H1 (cell line): ENCODE results near the gene KRT81. TPM values are rescaled to one million over a fixed set of nuclear protein-coding genes. Genes with fewer than 3 reads are reported as not detected.
"Not testable (repeated sequence)": the region's sequence is repeated elsewhere in the genome, so short reads cannot be mapped to it uniquely, and the experiment has no call there.

Source experiments
- CTCF ChIA-PET: fragments of 300-600 bp; sonication (Branson Sonifier 250); formaldehyde crosslinking; loops from one replicate; lab custom pipeline; 2021; ENCODE audit not compliant: partially characterized antibody; lab: Charles Lee
- POLR2A ChIA-PET: fragments of 300-600 bp; sonication (Branson Sonifier 250); formaldehyde crosslinking; loops from one replicate; lab custom pipeline; 2021; ENCODE audit warnings: inconsistent platforms; ENCODE audit not compliant: partially characterized antibody; lab: Charles Lee
- DNase-seq, 2 experiments: peaks; one replicate each; pipeline versions ENCODE4 v3.0.0 to v3.0.0-alpha.2; 2010 to 2022; ENCODE audit warnings: low spot score in 2 of 2, low read depth in 1 of 2, mixed read lengths in 1 of 2
- FAIRE-seq: peaks from 2 replicates; lab custom pipeline; 2011; peaks lifted over from hg19 to GRCh38; lab: Jason Lieb, UNC
- H2AFZ ChIP-seq: 2 replicates; pipeline ENCODE4 v1.8.1; 2012; ENCODE audit warnings: low read length, inconsistent platforms
- H2AK5ac ChIP-seq: 2 replicates; pipeline ENCODE4 v1.6.1; 2013; ENCODE audit warnings: low read depth, low read length
- H2BK120ac ChIP-seq: replicated peaks from 2 replicates; pipeline ENCODE3; 2013; ENCODE audit warnings: low read depth, low read length, inconsistent platforms
- H2BK12ac ChIP-seq: 2 replicates; pipeline ENCODE4 v1.6.1; 2013; ENCODE audit warnings: low read depth, low read length
- H2BK15ac ChIP-seq: 2 replicates; pipeline ENCODE4 v1.6.1; 2013; ENCODE audit warnings: low read length
- H2BK20ac ChIP-seq: 2 replicates; pipeline ENCODE4 v1.6.1; 2013; ENCODE audit warnings: low read length
- H2BK5ac ChIP-seq: 2 replicates; pipeline ENCODE4 v1.6.1; 2013; ENCODE audit warnings: low read depth, low read length
- H3K14ac ChIP-seq: 2 replicates; pipeline ENCODE4 v1.6.1; 2013; ENCODE audit warnings: inconsistent platforms; ENCODE audit not compliant: insufficient read length
- H3K18ac ChIP-seq: 2 replicates; pipeline ENCODE4 v1.6.1; 2013; ENCODE audit warnings: low read length; ENCODE audit errors: extremely low read depth
- H3K23ac ChIP-seq: 2 replicates; pipeline ENCODE4 v1.6.1; 2013; ENCODE audit warnings: inconsistent platforms; ENCODE audit not compliant: insufficient read length
- H3K23me2 ChIP-seq: 2 replicates; pipeline ENCODE4 v1.6.1; 2013; ENCODE audit warnings: low read depth, low read length
- H3K27ac ChIP-seq: 2 replicates; pipeline ENCODE4 v1.6.1; 2011; ENCODE audit warnings: low read depth, low read length, inconsistent platforms
- H3K27me3 ChIP-seq, 4 experiments: replicated peaks in 1 of 4; 1 replicate in 1 of 4; 2 replicates in 3 of 4; pipeline versions ENCODE4 v1.6.1 to v1.8.1; 2011 to 2013; ENCODE audit warnings: low read length in 3 of 4, mild to moderate bottlenecking in 3 of 4, inconsistent platforms in 2 of 4, mixed read lengths in 2 of 4, moderate library complexity in 1 of 4; ENCODE audit not compliant: control insufficient read depth in 3 of 4, insufficient read depth in 3 of 4; ENCODE audit errors: extremely low read depth in 1 of 4
- H3K36me3 ChIP-seq, 4 experiments: 2 replicates each; pipeline versions ENCODE4 v1.6.1 to v1.8.1; 2011 to 2013; ENCODE audit warnings: mild to moderate bottlenecking in 4 of 4, low read length in 3 of 4, moderate library complexity in 2 of 4, control low read depth in 1 of 4, inconsistent platforms in 1 of 4; ENCODE audit not compliant: insufficient read depth in 4 of 4, control insufficient read depth in 2 of 4
- H3K4ac ChIP-seq: replicated peaks from 2 replicates; pipeline ENCODE3; 2013; ENCODE audit warnings: low read length, low read depth, mixed read lengths, inconsistent platforms; ENCODE audit not compliant: insufficient read length
- H3K4me1 ChIP-seq, 4 experiments: replicated peaks in 1 of 4; 1 replicate in 1 of 4; 2 replicates in 3 of 4; pipeline versions ENCODE4 v1.6.1 to v1.8.1; 2011 to 2013; ENCODE audit warnings: low read length in 3 of 4, inconsistent platforms in 2 of 4, mixed read lengths in 1 of 4; ENCODE audit not compliant: insufficient read depth in 4 of 4, control insufficient read depth in 3 of 4
- H3K4me2 ChIP-seq, 2 experiments: 2 replicates each; pipeline versions ENCODE4 v1.6.1 to v1.8.1; 2011 to 2013; ENCODE audit warnings: low read depth in 2 of 2, low read length in 2 of 2, control low read depth in 1 of 2, inconsistent platforms in 1 of 2, mild to moderate bottlenecking in 1 of 2; ENCODE audit not compliant: insufficient read depth in 1 of 2
- H3K4me3 ChIP-seq, 4 experiments: fragments of 200-600, 300-600 bp in 1 of 4; sonication (generic), shearing (Covaris generic), sonication (Bioruptor Twin) in 1 of 4; 2 replicates each; pipeline versions ENCODE4 v1.5.1 to v1.8.1; 2011 to 2016; ENCODE audit warnings: low read length in 4 of 4, low read depth in 3 of 4, control low read depth in 2 of 4, inconsistent platforms in 2 of 4, mild to moderate bottlenecking in 2 of 4, mixed read lengths in 1 of 4, moderate library complexity in 1 of 4; ENCODE audit not compliant: insufficient read depth in 2 of 4; ENCODE audit errors: extremely low read depth in 1 of 4
- H3K56ac ChIP-seq: replicated peaks from 2 replicates; pipeline ENCODE3; 2013; ENCODE audit warnings: low read depth, mild to moderate bottlenecking, mixed read lengths, low read length, inconsistent platforms; ENCODE audit not compliant: insufficient read length
- H3K79me1 ChIP-seq: 2 replicates; pipeline ENCODE4 v1.6.1; 2013; ENCODE audit warnings: low read depth, low read length, control low read depth
- H3K79me2 ChIP-seq, 2 experiments: 2 replicates each; pipeline versions ENCODE4 v1.6.1 to v1.8.1; 2012 to 2013; ENCODE audit warnings: low read length in 2 of 2, mild to moderate bottlenecking in 2 of 2, inconsistent platforms in 1 of 2; ENCODE audit not compliant: insufficient read depth in 2 of 2, control insufficient read depth in 1 of 2
- H3K9ac ChIP-seq, 4 experiments: replicated peaks in 1 of 4; 1 replicate in 1 of 4; 2 replicates in 3 of 4; pipeline versions ENCODE4 v1.6.1 to v1.8.1; 2011 to 2013; ENCODE audit warnings: low read depth in 3 of 4, low read length in 3 of 4, control low read depth in 2 of 4, mild to moderate bottlenecking in 2 of 4, moderate library complexity in 2 of 4, inconsistent platforms in 1 of 4; ENCODE audit errors: extremely low read depth in 1 of 4
- H3K9me3 ChIP-seq, 2 experiments: 2 replicates each; pipeline versions ENCODE4 v1.6.1 to v1.8.1; 2012 to 2013; ENCODE audit warnings: mild to moderate bottlenecking in 2 of 2, moderate library complexity in 2 of 2, control low read depth in 1 of 2, inconsistent platforms in 1 of 2, low read depth in 1 of 2, low read length in 1 of 2, mixed read lengths in 1 of 2; ENCODE audit not compliant: insufficient read depth in 2 of 2
- H4K20me1 ChIP-seq, 2 experiments: replicated peaks in 1 of 2; 2 replicates each; pipeline versions ENCODE3 to v1.8.1; 2011 to 2013; ENCODE audit warnings: inconsistent platforms in 2 of 2, low read length in 2 of 2, mild to moderate bottlenecking in 1 of 2; ENCODE audit not compliant: insufficient read depth in 2 of 2, control insufficient read depth in 1 of 2
- H4K5ac ChIP-seq: 2 replicates; pipeline ENCODE4 v1.6.1; 2013; ENCODE audit warnings: low read length, low read depth, mixed read lengths, inconsistent platforms; ENCODE audit not compliant: insufficient read length
- H4K8ac ChIP-seq: 2 replicates; pipeline ENCODE4 v1.8.0; 2013; ENCODE audit warnings: mild to moderate bottlenecking, moderate library complexity, low read length, inconsistent platforms; ENCODE audit not compliant: insufficient read depth; ENCODE audit errors: extremely low read depth
- H4K91ac ChIP-seq: replicated peaks from 2 replicates; pipeline ENCODE3; 2013; ENCODE audit warnings: low read length, mixed read lengths, inconsistent platforms; ENCODE audit not compliant: insufficient read length
- WGBS, 2 experiments: shearing (Covaris generic) in 1 of 2; methylation state at CpG; one replicate each; pipeline versions ENCODE4 v1.1.6 to v1.1.7; 2013 to 2015; ENCODE audit warnings: low lambda C conversion rate in 2 of 2, mixed read lengths in 2 of 2, inconsistent platforms in 1 of 2, low coverage in 1 of 2, missing lambda C conversion rate in 1 of 2; ENCODE audit not compliant: insufficient replicate concordance in 2 of 2, insufficient coverage in 1 of 2, insufficient read length in 1 of 2; ENCODE audit errors: extremely low coverage in 1 of 2, missing lambda C conversion rate in 1 of 2; 5-methylcytosine and 5-hydroxymethylcytosine counted together
- polyA plus RNA-seq, 7 experiments: library from polyadenylated mRNA; depleted of rRNA in 3 of 7; stranded (reverse) in 5 of 7; unstranded in 2 of 7; fragments of >200 nt in 5 of 7; fragments of 200-250 nt in 2 of 7; gene quantifications; 1 replicate in 5 of 7; 2 replicates in 1 of 7; 4 replicates in 1 of 7; pipeline versions ENCODE4 v1.2.1 to v1.2.3, GENCODE V29; 2011 to 2013; ENCODE audit warnings: missing spikeins in 2 of 7, mixed read lengths in 2 of 7
- total RNA-seq: library from RNA; stranded (reverse); fragmentation: NEBNext Ultra II Directional; extraction: Animal tissue kit (Norgen Biotek cat#: 25700); gene quantifications from 2 replicates; pipeline ENCODE4 v1.2.1, GENCODE V29; 2021

KRT81 gene
- total and polyA plus RNA-seq, 2 of the 8 experiments (the other 6 are each of a cell fraction or from before 2014, with no cell fraction given), result not detected

DNA sequence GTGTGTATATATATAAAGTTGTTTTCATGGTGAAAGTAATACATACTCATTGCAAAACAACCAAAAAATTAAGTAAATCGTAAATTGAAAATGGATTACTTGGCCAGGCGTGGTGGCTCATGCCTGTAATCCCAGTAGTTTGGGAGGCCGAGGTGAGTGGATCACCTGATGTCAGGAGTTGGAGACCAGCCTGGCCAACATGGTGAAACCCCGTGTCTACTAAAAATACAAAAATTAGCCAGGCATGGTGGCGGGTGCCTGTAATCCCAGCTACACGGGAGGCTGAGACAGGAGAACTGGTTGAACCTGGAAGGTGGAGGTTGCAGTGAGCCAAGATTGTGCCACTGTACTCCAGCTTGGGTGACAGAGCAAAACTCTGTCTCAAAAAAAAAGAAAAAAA, 51.1 kb downstream of the KRT81 start:
- H2BK120ac ChIP-seq, H4K20me1 ChIP-seq, H3K9ac ChIP-seq, H2BK20ac ChIP-seq, H4K8ac ChIP-seq, H3K14ac ChIP-seq, DNase-seq, H4K5ac ChIP-seq, H2BK15ac ChIP-seq, H3K27me3 ChIP-seq, H3K27ac ChIP-seq, H3K4ac ChIP-seq, H2BK5ac ChIP-seq, H3K23ac ChIP-seq, FAIRE-seq, H3K56ac ChIP-seq, H2AK5ac ChIP-seq, H3K4me3 ChIP-seq, H2BK12ac ChIP-seq, H3K79me1 ChIP-seq, H3K23me2 ChIP-seq, H2AFZ ChIP-seq, H3K18ac ChIP-seq, H3K4me2 ChIP-seq, H3K79me2 ChIP-seq, H3K36me3 ChIP-seq, H3K9me3 ChIP-seq, H4K91ac ChIP-seq: not testable (repeated sequence)
- ChIA-PET POLR2A (interaction anchor here (1.9 kb wide), 1 partner anchor 11 kb away, joined by 7 read pairs; no protein-coding TSS in a partner anchor), CTCF (interaction anchor here (0.8 to 17.6 kb wide), 7 partner anchors 12 to 92 kb away, joined by 3 to 151 read pairs (median 3); no protein-coding TSS in a partner anchor)
- 83% methylated on average over 6 of the region's 6 CpGs; no CpG with 5 or more reads in 1 of the 2 experiments for whole genome bisulfite sequencing, 2 experiments
- peaks cover 6 to 19% (median 15%) of the 10 kb centered on the region in 4 experiments for H3K4me1 ChIP-seq
